Type B pancreatic cell (in vitro differentiated cells): ENCODE results near the gene COL6A3. TPM values are rescaled to one million over a fixed set of nuclear protein-coding genes. Genes with fewer than 3 reads are reported as not detected.
A peak's percentile ranks its signal among the peaks of the same experiment; 100 is the strongest.

Experiments used
- DNase-seq: peaks from one replicate; pipeline ENCODE4 v3.0.0; 2021; ENCODE audit warnings: mixed read lengths; ENCODE audit not compliant: unreplicated experiment; ENCODE audit errors: extremely low spot score
- H3K27ac Mint-ChIP-seq: 2 replicates; pipeline ENCODE4 v1.8.0; 2021; ENCODE audit warnings: mild to moderate bottlenecking, mixed read lengths
- H3K27me3 Mint-ChIP-seq: 2 replicates; pipeline ENCODE4 v1.8.0; 2021; ENCODE audit warnings: mixed read lengths
- H3K36me3 Mint-ChIP-seq: 2 replicates; pipeline ENCODE4 v1.8.0; 2021; ENCODE audit warnings: mixed read lengths
- H3K4me1 Mint-ChIP-seq: one replicate; pipeline ENCODE4 v1.8.0; 2021; ENCODE audit warnings: mixed read lengths; ENCODE audit not compliant: unreplicated experiment
- H3K4me3 Mint-ChIP-seq: 2 replicates; pipeline ENCODE4 v1.8.0; 2021; ENCODE audit warnings: mild to moderate bottlenecking, mixed read lengths
- H3K9me3 Mint-ChIP-seq: 2 replicates; pipeline ENCODE4 v1.8.0; 2021; ENCODE audit warnings: mixed read lengths
- total RNA-seq: library from RNA; stranded (reverse); gene quantifications from 2 replicates; pipeline ENCODE4 v1.2.1, GENCODE V29; 2021; ENCODE audit warnings: low replicate concordance
- TF ChIP-seq, protein P1 (sequence below): fragments of 200-600 bp; sonication (generic); conservative IDR thresholded peaks from 2 replicates; pipeline ENCODE4 v1.5.0; 2021; ENCODE audit warnings: antibody characterized with exemption, mild to moderate bottlenecking

Gene COL6A3
- total RNA-seq, 1 donor from 2014 or later: 157 TPM

DNA sequence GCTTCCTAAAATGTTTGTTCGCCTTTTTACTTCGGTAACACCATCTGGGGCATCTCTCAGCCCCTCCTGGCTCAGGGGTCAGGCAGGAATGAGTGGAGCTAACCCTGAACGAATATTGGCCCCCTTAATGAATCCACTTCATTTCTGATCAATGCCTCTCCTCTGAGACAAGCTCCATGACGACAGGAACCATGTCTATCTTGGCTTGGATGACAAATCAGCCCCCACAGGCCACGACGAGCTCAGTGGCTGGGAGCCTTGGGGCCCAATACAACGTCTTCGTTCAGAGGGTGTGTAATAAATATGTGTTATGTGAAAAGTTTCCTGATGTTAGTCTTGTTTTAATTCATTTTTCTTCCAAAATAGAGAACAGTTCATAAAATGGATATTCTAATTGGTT lies 133.0 kb downstream of the COL6A3 start:
- Mint-ChIP-seq H3K4me1 (peaks cover 41% of the 10 kb centered on the region), H3K4me3 (no peak overlapping the region), H3K9me3 (no peaks in the 10 kb centered on the region), H3K27me3 (peaks cover 16% of the 10 kb centered on the region), H3K27ac (no peak overlapping the region), H3K36me3 (peaks cover 3% of the 10 kb centered on the region)
- no peak for DNase-seq
- TF ChIP-seq, protein P1, sequence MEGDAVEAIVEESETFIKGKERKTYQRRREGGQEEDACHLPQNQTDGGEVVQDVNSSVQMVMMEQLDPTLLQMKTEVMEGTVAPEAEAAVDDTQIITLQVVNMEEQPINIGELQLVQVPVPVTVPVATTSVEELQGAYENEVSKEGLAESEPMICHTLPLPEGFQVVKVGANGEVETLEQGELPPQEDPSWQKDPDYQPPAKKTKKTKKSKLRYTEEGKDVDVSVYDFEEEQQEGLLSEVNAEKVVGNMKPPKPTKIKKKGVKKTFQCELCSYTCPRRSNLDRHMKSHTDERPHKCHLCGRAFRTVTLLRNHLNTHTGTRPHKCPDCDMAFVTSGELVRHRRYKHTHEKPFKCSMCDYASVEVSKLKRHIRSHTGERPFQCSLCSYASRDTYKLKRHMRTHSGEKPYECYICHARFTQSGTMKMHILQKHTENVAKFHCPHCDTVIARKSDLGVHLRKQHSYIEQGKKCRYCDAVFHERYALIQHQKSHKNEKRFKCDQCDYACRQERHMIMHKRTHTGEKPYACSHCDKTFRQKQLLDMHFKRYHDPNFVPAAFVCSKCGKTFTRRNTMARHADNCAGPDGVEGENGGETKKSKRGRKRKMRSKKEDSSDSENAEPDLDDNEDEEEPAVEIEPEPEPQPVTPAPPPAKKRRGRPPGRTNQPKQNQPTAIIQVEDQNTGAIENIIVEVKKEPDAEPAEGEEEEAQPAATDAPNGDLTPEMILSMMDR: no peak

DNA sequence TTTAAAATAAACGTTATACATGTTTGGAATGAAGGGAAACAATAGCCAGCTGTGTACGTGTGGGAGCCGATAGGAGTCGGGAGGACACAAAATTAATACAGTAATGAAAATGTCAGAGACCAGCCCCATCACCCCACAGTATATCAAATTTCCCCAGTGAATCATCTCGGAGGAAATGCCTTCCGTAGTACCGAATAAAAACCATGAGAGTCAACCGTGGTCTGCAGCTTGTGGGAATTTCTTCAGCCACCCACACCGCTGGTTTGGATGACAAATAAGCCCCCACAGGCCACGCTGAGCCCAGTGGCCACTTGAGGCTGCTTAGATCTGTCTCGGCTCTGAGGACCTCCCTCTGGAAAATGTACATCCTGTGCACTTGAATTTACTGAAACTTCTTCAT lies 133.7 kb downstream of the COL6A3 start:
- peaks cover 41% of the 10 kb centered on the region for H3K4me1 Mint-ChIP-seq
- no peak overlapping the region for H3K27ac Mint-ChIP-seq
- DNase-seq: no peak
- peaks cover 16% of the 10 kb centered on the region for H3K27me3 Mint-ChIP-seq
- H3K36me3 Mint-ChIP-seq: peaks cover 3% of the 10 kb centered on the region
- no peak overlapping the region for H3K4me3 Mint-ChIP-seq
- TF ChIP-seq, protein P1: no peak
- no peaks in the 10 kb centered on the region for H3K9me3 Mint-ChIP-seq

DNA sequence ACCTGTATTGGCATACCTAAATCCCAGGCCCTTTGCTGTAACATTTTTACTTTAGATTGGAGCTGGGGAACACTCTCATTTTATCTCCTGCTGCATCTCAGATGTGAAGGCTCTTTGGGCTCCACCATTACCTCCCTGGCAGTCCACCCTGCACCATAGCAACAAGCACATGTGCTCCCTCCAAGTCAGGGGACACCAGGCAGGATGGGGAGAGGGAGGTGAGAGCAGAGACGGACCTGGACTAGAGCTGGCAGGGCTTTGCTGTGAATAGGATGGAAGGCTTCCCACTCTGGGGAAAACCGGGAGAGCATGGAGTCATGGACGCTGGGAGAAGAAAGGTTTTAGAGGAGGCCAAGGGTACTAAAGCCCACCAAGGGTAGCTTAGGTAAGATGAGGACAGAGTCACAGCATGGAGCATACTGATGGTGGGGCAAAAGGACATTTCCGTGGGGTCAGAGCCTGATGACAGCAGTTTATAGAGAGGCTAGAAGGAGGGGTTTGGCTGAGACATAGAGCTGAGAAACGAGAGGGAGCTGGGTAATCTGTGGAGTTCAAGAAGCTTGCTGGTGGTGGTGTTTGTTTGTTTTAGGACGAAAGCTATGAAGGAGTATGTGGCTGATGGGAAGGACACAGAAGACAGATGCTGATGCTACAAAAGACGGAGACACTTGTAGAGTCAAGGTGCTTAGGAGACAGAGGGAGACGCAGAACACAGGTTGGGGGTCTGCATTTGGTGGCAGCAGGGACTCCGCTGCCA lies 134.8 kb downstream of the COL6A3 start:
- Mint-ChIP-seq H3K36me3 (peaks cover 3% of the 10 kb centered on the region), H3K9me3 (no peaks in the 10 kb centered on the region), H3K4me3 (peak overlapping the region; percentile 59), H3K27ac (peak overlapping the region; percentile 56), H3K27me3 (peaks cover 16% of the 10 kb centered on the region), H3K4me1 (peaks cover 41% of the 10 kb centered on the region)
- no peak for DNase-seq
- TF ChIP-seq, protein P1: no peak

DNA sequence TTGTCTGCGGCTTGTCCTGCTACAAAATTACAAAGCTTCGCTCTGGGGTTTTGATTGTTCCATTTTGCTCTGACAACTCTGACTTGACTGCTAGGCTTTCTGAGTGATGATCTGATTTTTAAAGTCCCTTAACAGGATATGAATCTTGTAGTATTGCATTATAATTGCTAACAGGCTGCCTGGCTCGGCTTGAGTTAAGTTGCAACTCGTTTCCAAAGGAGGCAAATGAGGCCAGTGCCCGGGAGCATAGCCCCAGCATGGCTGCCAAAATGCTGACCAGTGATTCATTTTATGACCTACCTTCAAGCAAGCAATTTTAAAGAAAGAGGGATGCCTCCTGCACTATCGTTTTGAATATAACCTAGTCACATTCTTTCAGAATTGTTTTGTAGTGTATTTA lies 135.4 kb downstream of the COL6A3 start:
- H3K4me1 Mint-ChIP-seq: peaks cover 41% of the 10 kb centered on the region
- peaks cover 16% of the 10 kb centered on the region for H3K27me3 Mint-ChIP-seq
- TF ChIP-seq, protein P1: no peak
- H3K27ac Mint-ChIP-seq: peak overlapping the region; percentile 56
- H3K36me3 Mint-ChIP-seq: peaks cover 3% of the 10 kb centered on the region
- H3K4me3 Mint-ChIP-seq: peak overlapping the region; percentile 59
- DNase-seq: no peak
- H3K9me3 Mint-ChIP-seq: no peaks in the 10 kb centered on the region

DNA sequence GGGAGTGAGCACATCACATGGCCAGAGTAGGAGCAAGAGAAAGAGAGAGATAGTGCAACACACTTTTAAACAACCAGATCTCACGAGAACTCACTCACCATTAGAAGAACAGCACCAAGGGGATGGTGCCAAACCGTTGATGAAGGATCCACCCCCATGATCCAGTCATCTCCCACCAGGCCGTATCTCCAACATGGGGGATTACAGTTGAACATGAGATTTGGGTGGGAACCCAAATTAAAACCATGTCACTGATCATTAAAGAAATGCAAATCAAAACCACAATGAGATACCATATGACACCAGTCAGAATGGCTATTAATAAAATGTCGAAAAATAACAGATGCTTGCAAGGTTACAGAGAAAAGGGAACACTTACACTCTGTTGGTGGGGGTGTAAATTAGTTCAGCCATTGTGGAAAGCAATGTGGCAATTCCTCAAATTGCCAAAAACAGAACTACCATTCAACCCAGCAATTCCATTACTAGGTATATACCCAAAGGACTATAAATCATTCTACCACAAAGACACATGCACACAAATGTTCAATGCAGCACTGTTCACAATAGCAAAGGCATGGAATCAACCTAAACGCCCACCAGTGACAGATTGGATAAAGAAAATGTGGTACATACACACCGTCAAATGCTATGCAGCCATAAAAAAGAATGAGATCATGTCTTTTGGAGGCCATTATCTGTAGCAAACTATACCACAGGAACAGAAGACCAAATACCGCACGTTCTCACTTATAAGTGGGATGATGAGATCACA lies 137.1 kb downstream of the COL6A3 start:
- H3K27ac Mint-ChIP-seq: no peak overlapping the region
- no peaks in the 10 kb centered on the region for H3K9me3 Mint-ChIP-seq
- peaks cover 8% of the 10 kb centered on the region for H3K27me3 Mint-ChIP-seq
- peaks cover 35% of the 10 kb centered on the region for H3K4me1 Mint-ChIP-seq
- peaks cover 3% of the 10 kb centered on the region for H3K36me3 Mint-ChIP-seq
- no peak overlapping the region for H3K4me3 Mint-ChIP-seq
- DNase-seq: no peak
- TF ChIP-seq, protein P1: no peak

Other genes starting within 250 kb of the COL6A3 start
- 14.8 and 16.7 TPM in 2 replicates for gene MLPH, start 73.1 kb upstream of the COL6A3 start, total RNA-seq
- gene PRLH, start 152.4 kb upstream of the COL6A3 start, total RNA-seq: not detected in 2 replicates
- 18.4 and 21.6 TPM in 2 replicates for gene RAB17, start 176.6 kb upstream of the COL6A3 start, total RNA-seq
- gene LRRFIP1, start 213.4 kb upstream of the COL6A3 start, total RNA-seq: 53.8 and 73.2 TPM in 2 replicates